SU-DHL-6 (cell line): ENCODE data around the gene CHN1.

Experiments
- EZH2phosphoT487 ChIP-seq: fragments of 200-600 bp; sonication (generic), shearing (Covaris generic); conservative IDR thresholded peaks from 2 replicates; pipeline ENCODE4 v1.6.1; 2018; ENCODE audit warnings: mild to moderate bottlenecking, antibody characterized with exemption, low read length, moderate library complexity, mixed read lengths
- TF ChIP-seq, protein P1 (sequence below): fragments of 200-600 bp; sonication (generic); IDR thresholded peaks from one replicate; pipeline ENCODE4 v1.5.1; 2017; ENCODE audit warnings: antibody characterized with exemption, mild to moderate bottlenecking, low read length, moderate library complexity; ENCODE audit not compliant: insufficient read depth, poor library complexity, severe bottlenecking

- TF ChIP-seq, protein P1, sequence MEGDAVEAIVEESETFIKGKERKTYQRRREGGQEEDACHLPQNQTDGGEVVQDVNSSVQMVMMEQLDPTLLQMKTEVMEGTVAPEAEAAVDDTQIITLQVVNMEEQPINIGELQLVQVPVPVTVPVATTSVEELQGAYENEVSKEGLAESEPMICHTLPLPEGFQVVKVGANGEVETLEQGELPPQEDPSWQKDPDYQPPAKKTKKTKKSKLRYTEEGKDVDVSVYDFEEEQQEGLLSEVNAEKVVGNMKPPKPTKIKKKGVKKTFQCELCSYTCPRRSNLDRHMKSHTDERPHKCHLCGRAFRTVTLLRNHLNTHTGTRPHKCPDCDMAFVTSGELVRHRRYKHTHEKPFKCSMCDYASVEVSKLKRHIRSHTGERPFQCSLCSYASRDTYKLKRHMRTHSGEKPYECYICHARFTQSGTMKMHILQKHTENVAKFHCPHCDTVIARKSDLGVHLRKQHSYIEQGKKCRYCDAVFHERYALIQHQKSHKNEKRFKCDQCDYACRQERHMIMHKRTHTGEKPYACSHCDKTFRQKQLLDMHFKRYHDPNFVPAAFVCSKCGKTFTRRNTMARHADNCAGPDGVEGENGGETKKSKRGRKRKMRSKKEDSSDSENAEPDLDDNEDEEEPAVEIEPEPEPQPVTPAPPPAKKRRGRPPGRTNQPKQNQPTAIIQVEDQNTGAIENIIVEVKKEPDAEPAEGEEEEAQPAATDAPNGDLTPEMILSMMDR = no peak
- TF ChIP-seq EZH2phosphoT487 = no peak
These were observed 80.0 kb downstream of the CHN1 start for GRCh38 chr2:174925046-174925784.
